ENCODE data around the gene USP26. TPM values are rescaled to one million over a fixed set of nuclear protein-coding genes. Genes with fewer than 3 reads are reported as not detected.
"Not testable (repeated sequence)": the region's sequence is repeated elsewhere in the genome, so short reads cannot be mapped to it uniquely, and the experiment has no call there.

USP26 gene
- polyA plus RNA-seq, 3 donors from 2014 or later = not detected

GRCh38 chrX:132990835-132991234, 106.1 kb downstream of the USP26 start:
- no peaks in the 10 kb centered on the region for H3K4me1 Mint-ChIP-seq
- peaks cover 0 to 7% (median 2%) of the 10 kb centered on the region in 3 donors for H3K27me3 Mint-ChIP-seq (ENCODE audit: low read depth in 3 of 3)
- H3K27ac Mint-ChIP-seq = no peak overlapping the region
- H3K36me3 Mint-ChIP-seq = no peaks in the 10 kb centered on the region
- no peak for DNase-seq
- H3K9me3 Mint-ChIP-seq = no peaks in the 10 kb centered on the region
- no peak overlapping the region for H3K4me3 Mint-ChIP-seq

- H3K27me3 Mint-ChIP-seq (ENCODE audit: low read depth in 3 of 3) = peaks cover 0 to 12% (median 3%) of the 10 kb centered on the region in 3 donors
- H3K36me3 Mint-ChIP-seq = no peaks in the 10 kb centered on the region
- H3K4me3 Mint-ChIP-seq = no peak overlapping the region
- no peak overlapping the region for H3K27ac Mint-ChIP-seq
- no peaks in the 10 kb centered on the region for H3K4me1 Mint-ChIP-seq
- H3K9me3 Mint-ChIP-seq = no peaks in the 10 kb centered on the region
- DNase-seq = no peak
Observed at GRCh38 chrX:132986556-132986955, 110.4 kb downstream of the USP26 start.

- no peak overlapping the region for H3K4me3 Mint-ChIP-seq
- H3K9me3 Mint-ChIP-seq = no peaks in the 10 kb centered on the region
- H3K36me3 Mint-ChIP-seq = no peaks in the 10 kb centered on the region
- H3K27me3 Mint-ChIP-seq (ENCODE audit: low read depth in 3 of 3) = peaks cover 2 to 12% (median 3%) of the 10 kb centered on the region in 3 donors
- no peaks in the 10 kb centered on the region for H3K4me1 Mint-ChIP-seq
- H3K27ac Mint-ChIP-seq = no peak overlapping the region
- DNase-seq = no peak
Observed at GRCh38 chrX:132984058-132984650, 112.8 kb downstream of the USP26 start.

- H3K9me3 Mint-ChIP-seq = no peaks in the 10 kb centered on the region
- H3K27ac Mint-ChIP-seq = no peak overlapping the region
- no peak overlapping the region for H3K4me3 Mint-ChIP-seq
- H3K27me3 Mint-ChIP-seq (ENCODE audit: low read depth in 3 of 3) = peaks cover 2 to 12% (median 3%) of the 10 kb centered on the region in 3 donors
- no peak for DNase-seq
- no peaks in the 10 kb centered on the region for H3K4me1 Mint-ChIP-seq
- no peaks in the 10 kb centered on the region for H3K36me3 Mint-ChIP-seq
Observed at GRCh38 chrX:132983496-132983895, 113.4 kb downstream of the USP26 start.

- not testable (repeated sequence) for H3K36me3 Mint-ChIP-seq; H3K27me3 Mint-ChIP-seq (ENCODE audit: low read depth in 3 of 3); H3K27ac Mint-ChIP-seq; H3K4me1 Mint-ChIP-seq; H3K4me3 Mint-ChIP-seq; DNase-seq; H3K9me3 Mint-ChIP-seq
Observed at GRCh38 chrX:132980035-132980434, 116.9 kb downstream of the USP26 start.

Other genes with a start within 250 kb of the USP26 start
- under 1 TPM in 1 of 3 donors, not detected in 2; 0.27 TPM for gene HS6ST2, start 138.5 kb downstream of the USP26 start, polyA plus RNA-seq
- gene TFDP3, start 121.2 kb upstream of the USP26 start, polyA plus RNA-seq = not detected

All from immature natural killer cell (primary cell).